Measurements from ENCODE around the gene TRAF3IP3.
A peak's percentile ranks its signal among the peaks of the same experiment; 100 is the strongest.

The TRAF3IP3 gene

GRCh38 chr1:209767706-209768105, 11.9 kb downstream of the TRAF3IP3 start:
- Histone ChIP-seq H3K9ac (ENCODE audit: low read length in 2 of 2) (no peak overlapping the region), H3K4me3 (ENCODE audit: low read length in 2 of 2) (no peak overlapping the region), H3K27me3 (ENCODE audit: control insufficient read depth in 1 of 2, insufficient read depth in 2 of 2, low read length in 2 of 2) (no peaks in the 10 kb centered on the region), H3K27ac (ENCODE audit: low read length) (no peak overlapping the region), H3K9me3 (ENCODE audit: control insufficient read depth in 2 of 2, low read length in 2 of 2) (no peaks in the 10 kb centered on the region), H3K4me1 (ENCODE audit: control insufficient read depth, insufficient read depth, low read length) (peaks cover 43% of the 10 kb centered on the region), H3K36me3 (ENCODE audit: control insufficient read depth in 2 of 2, insufficient read depth in 2 of 2, low read length in 2 of 2) (no peaks in the 10 kb centered on the region)

- H3K9me3 ChIP-seq (ENCODE audit: control insufficient read depth in 2 of 2, low read length in 2 of 2): no peaks in the 10 kb centered on the region
- peak overlapping the region; percentile 93 for H3K27ac ChIP-seq (ENCODE audit: low read length)
- no peak overlapping the region for H3K9ac ChIP-seq (ENCODE audit: low read length in 2 of 2)
- H3K4me3 ChIP-seq (ENCODE audit: low read length in 2 of 2): peak overlapping the region; percentile 18 to 57
- H3K4me1 ChIP-seq (ENCODE audit: control insufficient read depth, insufficient read depth, low read length): peaks cover 43% of the 10 kb centered on the region
- H3K36me3 ChIP-seq (ENCODE audit: control insufficient read depth in 2 of 2, insufficient read depth in 2 of 2, low read length in 2 of 2): no peaks in the 10 kb centered on the region
- H3K27me3 ChIP-seq (ENCODE audit: control insufficient read depth in 1 of 2, insufficient read depth in 2 of 2, low read length in 2 of 2): no peaks in the 10 kb centered on the region
These were observed 12.5 kb downstream of the TRAF3IP3 start for GRCh38 chr1:209768354-209768774.

GRCh38 chr1:209769171-209769904, 13.5 kb downstream of the TRAF3IP3 start:
- Histone ChIP-seq H3K27me3 (ENCODE audit: control insufficient read depth in 1 of 2, insufficient read depth in 2 of 2, low read length in 2 of 2) (no peaks in the 10 kb centered on the region), H3K4me3 (ENCODE audit: low read length in 2 of 2) (peak overlapping the region; percentile 18 to 57), H3K36me3 (ENCODE audit: control insufficient read depth in 2 of 2, insufficient read depth in 2 of 2, low read length in 2 of 2) (no peaks in the 10 kb centered on the region), H3K9me3 (ENCODE audit: control insufficient read depth in 2 of 2, low read length in 2 of 2) (no peaks in the 10 kb centered on the region), H3K27ac (ENCODE audit: low read length) (peak overlapping the region; percentile 93), H3K9ac (ENCODE audit: low read length in 2 of 2) (peak overlapping the region; percentile 48 to 69), H3K4me1 (ENCODE audit: control insufficient read depth, insufficient read depth, low read length) (peaks cover 43% of the 10 kb centered on the region)

GRCh38 chr1:209769971-209770370, 14.1 kb downstream of the TRAF3IP3 start:
- Histone ChIP-seq H3K9ac (ENCODE audit: low read length in 2 of 2) (peak overlapping the region; percentile 48 to 69), H3K9me3 (ENCODE audit: control insufficient read depth in 2 of 2, low read length in 2 of 2) (no peaks in the 10 kb centered on the region), H3K27ac (ENCODE audit: low read length) (peak overlapping the region; percentile 93), H3K36me3 (ENCODE audit: control insufficient read depth in 2 of 2, insufficient read depth in 2 of 2, low read length in 2 of 2) (no peaks in the 10 kb centered on the region), H3K4me3 (ENCODE audit: low read length in 2 of 2) (peak overlapping the region; percentile 18 to 54), H3K27me3 (ENCODE audit: control insufficient read depth in 1 of 2, insufficient read depth in 2 of 2, low read length in 2 of 2) (no peaks in the 10 kb centered on the region), H3K4me1 (ENCODE audit: control insufficient read depth, insufficient read depth, low read length) (peaks cover 43% of the 10 kb centered on the region)

DNA sequence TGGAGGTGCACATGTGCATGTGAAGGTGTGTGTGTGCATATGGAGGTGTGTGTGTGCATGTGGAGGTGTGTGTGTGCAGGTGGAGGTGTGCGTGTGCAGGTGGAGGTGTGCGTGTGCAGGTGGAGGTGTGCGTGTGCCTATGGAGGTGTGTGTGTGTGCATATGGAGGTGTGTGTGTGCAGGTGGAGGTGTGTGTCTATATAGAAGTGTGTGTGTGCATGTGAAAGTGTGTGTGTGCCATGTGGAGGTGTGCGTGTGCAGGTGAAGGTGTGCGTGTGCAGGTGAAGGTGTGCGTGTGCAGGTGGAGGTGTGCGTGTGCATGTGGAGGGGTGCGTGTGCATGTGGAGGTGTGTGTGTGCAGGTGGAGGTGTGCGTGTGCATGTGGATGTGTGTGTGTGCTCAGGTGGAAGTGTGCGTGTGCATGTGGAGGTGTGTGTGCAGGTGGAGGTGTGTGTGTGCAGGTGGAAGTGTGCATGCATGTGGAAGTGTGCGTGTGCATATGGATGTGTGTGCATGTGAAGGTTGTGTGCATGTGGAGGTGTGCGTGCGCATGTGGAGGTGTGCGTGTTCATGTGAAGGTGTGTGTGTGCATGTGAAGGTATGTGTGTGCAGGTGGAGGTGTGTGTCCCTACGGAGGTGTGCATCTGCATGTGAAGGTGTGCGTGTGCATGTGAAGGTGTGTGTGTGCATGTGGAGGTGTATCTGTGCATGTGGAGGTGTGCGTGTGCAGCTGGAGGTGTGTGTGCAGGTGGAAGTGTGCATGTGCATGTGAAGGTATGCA, 15.0 kb downstream of the TRAF3IP3 start:
- peak overlapping the region; percentile 10 to 54 for H3K4me3 ChIP-seq (ENCODE audit: low read length in 2 of 2)
- no peak overlapping the region for H3K9ac ChIP-seq (ENCODE audit: low read length in 2 of 2)

DNA sequence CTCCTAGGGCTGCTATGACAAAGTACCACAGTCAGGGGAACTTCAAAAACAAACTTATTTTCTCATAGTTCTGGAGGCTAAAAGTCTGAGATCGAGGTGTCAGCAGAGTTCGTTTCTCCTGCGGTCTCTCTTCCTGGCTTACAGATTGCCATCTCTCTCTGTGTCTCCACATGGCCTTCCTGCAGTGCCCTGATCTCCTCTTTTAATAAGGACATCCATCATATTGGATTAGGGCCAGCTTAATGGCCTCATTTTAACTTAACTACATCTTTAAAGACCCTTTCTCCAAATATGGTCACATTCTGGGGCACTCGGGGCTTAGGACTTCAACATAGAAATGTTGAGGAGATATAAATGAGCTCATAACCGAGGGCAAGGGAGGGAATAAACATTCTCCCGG, 16.3 kb downstream of the TRAF3IP3 start:
- Histone ChIP-seq H3K36me3 (ENCODE audit: control insufficient read depth in 2 of 2, insufficient read depth in 2 of 2, low read length in 2 of 2) (no peaks in the 10 kb centered on the region), H3K9ac (ENCODE audit: low read length in 2 of 2) (no peak overlapping the region), H3K4me3 (ENCODE audit: low read length in 2 of 2) (no peak overlapping the region), H3K27me3 (ENCODE audit: control insufficient read depth in 1 of 2, insufficient read depth in 2 of 2, low read length in 2 of 2) (no peaks in the 10 kb centered on the region), H3K4me1 (ENCODE audit: control insufficient read depth, insufficient read depth, low read length) (peaks cover 43% of the 10 kb centered on the region), H3K9me3 (ENCODE audit: control insufficient read depth in 2 of 2, low read length in 2 of 2) (no peaks in the 10 kb centered on the region), H3K27ac (ENCODE audit: low read length) (no peak overlapping the region)

More for the DNA sequence above, 15.0 kb downstream of the TRAF3IP3 start:
- no peaks in the 10 kb centered on the region for H3K36me3 ChIP-seq (ENCODE audit: control insufficient read depth in 2 of 2, insufficient read depth in 2 of 2, low read length in 2 of 2)
- H3K27ac ChIP-seq (ENCODE audit: low read length): no peak overlapping the region
- H3K27me3 ChIP-seq (ENCODE audit: control insufficient read depth in 1 of 2, insufficient read depth in 2 of 2, low read length in 2 of 2): no peaks in the 10 kb centered on the region
- H3K4me1 ChIP-seq (ENCODE audit: control insufficient read depth, insufficient read depth, low read length): peaks cover 43% of the 10 kb centered on the region
- H3K9me3 ChIP-seq (ENCODE audit: control insufficient read depth in 2 of 2, low read length in 2 of 2): no peaks in the 10 kb centered on the region

DNA sequence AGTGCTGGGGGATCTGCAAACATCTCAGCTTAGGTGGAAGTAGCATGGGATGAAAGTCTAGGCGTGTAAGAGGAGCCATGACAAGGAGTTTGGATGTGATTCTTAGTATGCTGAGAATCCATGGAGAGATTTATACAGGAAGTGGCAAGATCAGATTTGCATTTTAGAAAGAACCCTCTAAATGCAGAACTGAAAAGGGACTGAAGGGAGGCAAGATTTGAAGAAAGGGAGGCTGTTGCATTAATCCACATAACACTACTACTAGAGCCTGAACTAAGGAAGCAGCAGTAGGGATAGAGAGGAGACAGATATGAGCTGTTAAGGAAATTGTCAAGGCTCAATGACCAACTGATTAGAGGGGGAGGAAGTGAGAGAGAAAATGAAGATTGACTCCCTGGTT, 18.7 kb downstream of the TRAF3IP3 start:
- no peaks in the 10 kb centered on the region for H3K9me3 ChIP-seq (ENCODE audit: control insufficient read depth in 2 of 2, low read length in 2 of 2)
- peaks cover 24% of the 10 kb centered on the region for H3K4me1 ChIP-seq (ENCODE audit: control insufficient read depth, insufficient read depth, low read length)
- no peak overlapping the region for H3K4me3 ChIP-seq (ENCODE audit: low read length in 2 of 2)
- no peaks in the 10 kb centered on the region for H3K36me3 ChIP-seq (ENCODE audit: control insufficient read depth in 2 of 2, insufficient read depth in 2 of 2, low read length in 2 of 2)
- no peak overlapping the region for H3K27ac ChIP-seq (ENCODE audit: low read length)
- no peak overlapping the region for H3K9ac ChIP-seq (ENCODE audit: low read length in 2 of 2)
- H3K27me3 ChIP-seq (ENCODE audit: control insufficient read depth in 1 of 2, insufficient read depth in 2 of 2, low read length in 2 of 2): no peaks in the 10 kb centered on the region

GRCh38 chr1:209775678-209776077, 19.8 kb downstream of the TRAF3IP3 start:
- H3K27ac ChIP-seq (ENCODE audit: low read length): no peak overlapping the region
- H3K27me3 ChIP-seq (ENCODE audit: control insufficient read depth in 1 of 2, insufficient read depth in 2 of 2, low read length in 2 of 2): no peaks in the 10 kb centered on the region
- peaks cover 13% of the 10 kb centered on the region for H3K4me1 ChIP-seq (ENCODE audit: control insufficient read depth, insufficient read depth, low read length)
- H3K9ac ChIP-seq (ENCODE audit: low read length in 2 of 2): no peak overlapping the region
- H3K36me3 ChIP-seq (ENCODE audit: control insufficient read depth in 2 of 2, insufficient read depth in 2 of 2, low read length in 2 of 2): no peaks in the 10 kb centered on the region
- no peaks in the 10 kb centered on the region for H3K9me3 ChIP-seq (ENCODE audit: control insufficient read depth in 2 of 2, low read length in 2 of 2)
- no peak overlapping the region for H3K4me3 ChIP-seq (ENCODE audit: low read length in 2 of 2)

DNA sequence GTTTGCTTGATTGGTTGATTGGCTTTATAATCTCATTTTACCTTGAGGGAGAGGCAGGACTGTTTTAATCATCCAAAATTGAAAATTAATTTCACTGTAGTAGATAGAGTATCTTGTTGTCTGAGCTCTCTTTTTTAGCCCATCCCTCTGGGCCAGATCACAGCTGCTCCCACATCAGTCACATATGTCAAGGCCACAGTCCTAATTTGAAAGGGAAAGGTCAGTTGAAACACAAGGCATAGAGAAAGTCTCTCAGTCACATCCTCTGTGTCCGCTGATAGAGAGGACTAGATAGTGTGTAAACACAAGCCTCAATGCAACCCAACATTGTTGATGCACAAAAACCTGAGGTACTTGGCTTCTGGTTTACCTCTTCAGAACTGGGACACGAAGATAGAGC, 21.7 kb downstream of the TRAF3IP3 start:
- Histone ChIP-seq H3K9ac (ENCODE audit: low read length in 2 of 2) (no peak overlapping the region), H3K27me3 (ENCODE audit: control insufficient read depth in 1 of 2, insufficient read depth in 2 of 2, low read length in 2 of 2) (no peaks in the 10 kb centered on the region), H3K36me3 (ENCODE audit: control insufficient read depth in 2 of 2, insufficient read depth in 2 of 2, low read length in 2 of 2) (peaks cover 0 to under 1% of the 10 kb centered on the region in 2 donors), H3K9me3 (ENCODE audit: control insufficient read depth in 2 of 2, low read length in 2 of 2) (no peaks in the 10 kb centered on the region), H3K4me3 (ENCODE audit: low read length in 2 of 2) (no peak overlapping the region), H3K4me1 (ENCODE audit: control insufficient read depth, insufficient read depth, low read length) (no peaks in the 10 kb centered on the region), H3K27ac (ENCODE audit: low read length) (no peak overlapping the region)

GRCh38 chr1:209778102-209778501, 22.2 kb downstream of the TRAF3IP3 start:
- peaks cover 0 to 2% of the 10 kb centered on the region in 2 donors for H3K36me3 ChIP-seq (ENCODE audit: control insufficient read depth in 2 of 2, insufficient read depth in 2 of 2, low read length in 2 of 2)
- H3K4me1 ChIP-seq (ENCODE audit: control insufficient read depth, insufficient read depth, low read length): peaks cover 4% of the 10 kb centered on the region
- no peaks in the 10 kb centered on the region for H3K27me3 ChIP-seq (ENCODE audit: control insufficient read depth in 1 of 2, insufficient read depth in 2 of 2, low read length in 2 of 2)
- H3K9ac ChIP-seq (ENCODE audit: low read length in 2 of 2): no peak overlapping the region
- no peaks in the 10 kb centered on the region for H3K9me3 ChIP-seq (ENCODE audit: control insufficient read depth in 2 of 2, low read length in 2 of 2)
- no peak overlapping the region for H3K4me3 ChIP-seq (ENCODE audit: low read length in 2 of 2)
- H3K27ac ChIP-seq (ENCODE audit: low read length): no peak overlapping the region

- no peak overlapping the region for H3K9ac ChIP-seq (ENCODE audit: low read length in 2 of 2)
- H3K9me3 ChIP-seq (ENCODE audit: control insufficient read depth in 2 of 2, low read length in 2 of 2): no peaks in the 10 kb centered on the region
- H3K36me3 ChIP-seq (ENCODE audit: control insufficient read depth in 2 of 2, insufficient read depth in 2 of 2, low read length in 2 of 2): peaks cover 0 to 2% of the 10 kb centered on the region in 2 donors
- no peaks in the 10 kb centered on the region for H3K27me3 ChIP-seq (ENCODE audit: control insufficient read depth in 1 of 2, insufficient read depth in 2 of 2, low read length in 2 of 2)
- peaks cover 19% of the 10 kb centered on the region for H3K4me1 ChIP-seq (ENCODE audit: control insufficient read depth, insufficient read depth, low read length)
- no peak overlapping the region for H3K4me3 ChIP-seq (ENCODE audit: low read length in 2 of 2)
- no peak overlapping the region for H3K27ac ChIP-seq (ENCODE audit: low read length)
These were observed 24.4 kb downstream of the TRAF3IP3 start for GRCh38 chr1:209780268-209780667.

All from stomach smooth muscle (tissue), 2 donors.